ENCODE measurements around the gene DNAJC8.

DNAJC8 gene

GRCh38 chr1:28200234-28200873 lies 32.5 kb downstream of the DNAJC8 start:
- DNase-seq (ENCODE audit: low read depth in 2 of 2): no peak

- peak; percentile 39 to 40 for DNase-seq (ENCODE audit: low read depth in 2 of 2)
Measured at GRCh38 chr1:28199328-28200233, 33.2 kb downstream of the DNAJC8 start.

- no peak for DNase-seq (ENCODE audit: low read depth in 2 of 2)
Measured at GRCh38 chr1:28197682-28198415, 35.0 kb downstream of the DNAJC8 start.

- DNase-seq (ENCODE audit: low read depth in 2 of 2): no peak
Measured at GRCh38 chr1:28196330-28196729, 36.5 kb downstream of the DNAJC8 start.

- no peak for DNase-seq (ENCODE audit: low read depth in 2 of 2)
Measured at GRCh38 chr1:28195780-28196179, 37.0 kb downstream of the DNAJC8 start.

GRCh38 chr1:28194326-28195035 lies 38.3 kb downstream of the DNAJC8 start:
- no peak for DNase-seq (ENCODE audit: low read depth in 2 of 2)

GRCh38 chr1:28193701-28194161 lies 39.1 kb downstream of the DNAJC8 start:
- no peak for DNase-seq (ENCODE audit: low read depth in 2 of 2)

- no peak for DNase-seq (ENCODE audit: low read depth in 2 of 2)
Measured at GRCh38 chr1:28190996-28191645, 41.7 kb downstream of the DNAJC8 start.

GRCh38 chr1:28190337-28190979 lies 42.4 kb downstream of the DNAJC8 start:
- no peak for DNase-seq (ENCODE audit: low read depth in 2 of 2)

GRCh38 chr1:28185071-28185470 lies 47.8 kb downstream of the DNAJC8 start:
- no peak for DNase-seq (ENCODE audit: low read depth in 2 of 2)

GRCh38 chr1:28180306-28181305 lies 52.2 kb downstream of the DNAJC8 start:
- DNase-seq (ENCODE audit: low read depth in 2 of 2): no peak

GRCh38 chr1:28178690-28179485 lies 53.9 kb downstream of the DNAJC8 start:
- DNase-seq (ENCODE audit: low read depth in 2 of 2): no peak

- DNase-seq (ENCODE audit: low read depth in 2 of 2): no peak
Measured at GRCh38 chr1:28176492-28177470, 56.0 kb downstream of the DNAJC8 start, which contains the start of gene PTAFR. PTAFR (minus strand) TSS chr1:28176690; CDS start chr1:28151021, 25,669 bp downstream.

GRCh38 chr1:28175955-28176485 lies 56.8 kb downstream of the DNAJC8 start:
- no peak for DNase-seq (ENCODE audit: low read depth in 2 of 2)

- no peak for DNase-seq (ENCODE audit: low read depth in 2 of 2)
Measured at GRCh38 chr1:28173980-28174297, 58.9 kb downstream of the DNAJC8 start.

- DNase-seq (ENCODE audit: low read depth in 2 of 2): no peak
Measured at GRCh38 chr1:28173151-28173979, 59.5 kb downstream of the DNAJC8 start.
